Measurements from ENCODE around the gene EDIL3.

EDIL3 gene

GRCh38 chr5:84149094-84149493 is 235.6 kb downstream of the EDIL3 start:
- no peak for DNase-seq (ENCODE audit: extremely low spot score)
- CTCF ChIA-PET, result no interaction called here
- POLR2A ChIA-PET, result no interaction called here
- no peak for TF ChIP-seq CTCF (IDR thresholded peaks at IDR 0.05; ENCODE audit: control extremely low read depth, extremely low read depth, low read depth, missing control alignments)

GRCh38 chr5:84148651-84149050 is 236.0 kb downstream of the EDIL3 start:
- no peak for DNase-seq (ENCODE audit: extremely low spot score)
- ChIA-PET CTCF (no interaction called here), POLR2A (no interaction called here)
- no peak for TF ChIP-seq CTCF (IDR thresholded peaks at IDR 0.05; ENCODE audit: control extremely low read depth, extremely low read depth, low read depth, missing control alignments)

- CTCF ChIA-PET, result no interaction called here
- TF ChIP-seq CTCF (IDR thresholded peaks at IDR 0.05; ENCODE audit: control extremely low read depth, extremely low read depth, low read depth, missing control alignments), result no peak
- POLR2A ChIA-PET, result no interaction called here
- no peak for DNase-seq (ENCODE audit: extremely low spot score)
Observed at GRCh38 chr5:84137541-84137940, 247.1 kb downstream of the EDIL3 start.

- CTCF ChIA-PET, result no interaction called here
Observed at GRCh38 chr5:84131372-84131771, 253.3 kb downstream of the EDIL3 start.

GRCh38 chr5:84130006-84130580 is 254.6 kb downstream of the EDIL3 start:
- ChIA-PET CTCF (no interaction called here), POLR2A (no interaction called here)
- DNase-seq (ENCODE audit: extremely low spot score), result no peak
- no peak for TF ChIP-seq CTCF (IDR thresholded peaks at IDR 0.05; ENCODE audit: control extremely low read depth, extremely low read depth, low read depth, missing control alignments)

More at GRCh38 chr5:84131372-84131771, 253.3 kb downstream of the EDIL3 start:
- POLR2A ChIA-PET, result no interaction called here
- DNase-seq (ENCODE audit: extremely low spot score), result no peak
- no peak for TF ChIP-seq CTCF (IDR thresholded peaks at IDR 0.05; ENCODE audit: control extremely low read depth, extremely low read depth, low read depth, missing control alignments)

- no peak for DNase-seq (ENCODE audit: extremely low spot score)
- ChIA-PET POLR2A (no interaction called here), CTCF (interaction anchor here (1.4 kb wide), 1 partner anchor 16 kb away, joined by 3 read pairs; no protein-coding TSS in a partner anchor)
- TF ChIP-seq CTCF (IDR thresholded peaks at IDR 0.05; ENCODE audit: control extremely low read depth, extremely low read depth, low read depth, missing control alignments), result no peak
Observed at GRCh38 chr5:84125216-84125615, 259.5 kb downstream of the EDIL3 start.

GRCh38 chr5:84119252-84119651 is 265.4 kb downstream of the EDIL3 start:
- no peak for DNase-seq (ENCODE audit: extremely low spot score)
- ChIA-PET POLR2A (no interaction called here), CTCF (no interaction called here)
- TF ChIP-seq CTCF (IDR thresholded peaks at IDR 0.05; ENCODE audit: control extremely low read depth, extremely low read depth, low read depth, missing control alignments), result no peak
